H1 (cell line): ENCODE results near the gene CIITA. TPM values are rescaled to one million over a fixed set of nuclear protein-coding genes. Genes with fewer than 3 reads are reported as not detected.

Source experiments
- KDM4A ChIP-seq: IDR thresholded peaks from one replicate; pipeline ENCODE4 v1.7.1; 2012; ENCODE audit warnings: low read depth, mild to moderate bottlenecking, moderate library complexity, low read length, inconsistent platforms; ENCODE audit not compliant: severe bottlenecking
- TEAD4 ChIP-seq: IDR thresholded peaks from 2 replicates; pipeline ENCODE4 v1.6.1; 2012; ENCODE audit warnings: low read depth, low read length, inconsistent platforms, mixed read lengths
- polyA plus RNA-seq, 7 experiments: library from polyadenylated mRNA; depleted of rRNA in 3 of 7; stranded (reverse) in 5 of 7; unstranded in 2 of 7; fragments of >200 nt in 5 of 7; fragments of 200-250 nt in 2 of 7; gene quantifications; 1 replicate in 5 of 7; 2 replicates in 1 of 7; 4 replicates in 1 of 7; pipeline versions ENCODE4 v1.2.1 to v1.2.3, GENCODE V29; 2011 to 2013; ENCODE audit warnings: missing spikeins in 2 of 7, mixed read lengths in 2 of 7
- total RNA-seq: library from RNA; stranded (reverse); fragmentation: NEBNext Ultra II Directional; extraction: Animal tissue kit (Norgen Biotek cat#: 25700); gene quantifications from 2 replicates; pipeline ENCODE4 v1.2.1, GENCODE V29; 2021

CIITA gene
- total and polyA plus RNA-seq, 2 of the 8 experiments (the other 6 are each of a cell fraction or from before 2014, with no cell fraction given), result 0.07 to 0.17 TPM

DNA sequence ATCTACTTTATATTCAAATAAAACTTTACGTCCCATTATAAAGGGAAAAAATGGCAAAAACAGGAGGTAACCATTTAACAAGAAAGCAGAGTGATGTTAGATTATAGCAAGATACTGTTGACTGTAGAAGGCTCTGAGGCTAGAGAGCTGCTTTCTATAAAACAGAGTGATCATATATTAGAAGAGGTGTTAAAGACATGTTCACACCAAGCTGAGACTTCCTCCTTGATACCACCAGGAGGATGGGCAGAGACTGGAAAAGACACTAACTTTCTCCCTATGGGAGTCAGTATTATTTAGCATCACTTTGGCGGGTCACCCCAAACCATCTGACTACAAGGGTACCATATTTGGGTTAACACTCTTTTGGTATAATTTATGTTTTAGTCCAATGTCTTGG, 687 bp upstream of the CIITA start (continued):
- no peak for TF ChIP-seq KDM4A
- TF ChIP-seq TEAD4, result no peak
